PFSK-1 (cell line): ENCODE measurements around the gene DDX54.

ENCODE experiments used
- FOXP2 ChIP-seq: optimal IDR thresholded peaks from 2 replicates; pipeline ENCODE3; 2011; ENCODE audit warnings: borderline replicate concordance, control low read depth, inconsistent platforms; ENCODE audit not compliant: insufficient read depth; ENCODE audit errors: extremely low read length, extremely low read depth
- POLR2AphosphoS5 ChIP-seq: IDR thresholded peaks from 2 replicates; pipeline ENCODE4 v1.6.1; 2012; ENCODE audit warnings: low read depth, mild to moderate bottlenecking, control low read depth, low read length, moderate library complexity
- REST ChIP-seq, 2 experiments: IDR thresholded peaks; 2 replicates each; pipeline versions ENCODE4 v1.6.1 to v1.8.0; 2011 to 2012; ENCODE audit warnings: low read depth in 2 of 2, low read length in 2 of 2, control low read depth in 1 of 2, inconsistent platforms in 1 of 2, mild to moderate bottlenecking in 1 of 2, moderate library complexity in 1 of 2; ENCODE audit not compliant: insufficient read depth in 1 of 2
- SIN3A ChIP-seq: IDR thresholded peaks from 2 replicates; pipeline ENCODE4 v1.6.1; 2012; ENCODE audit warnings: mild to moderate bottlenecking, low read length, moderate library complexity, borderline replicate concordance; ENCODE audit not compliant: insufficient read depth
- TAF1 ChIP-seq: IDR thresholded peaks from 2 replicates; pipeline ENCODE4 v1.6.1; 2012; ENCODE audit warnings: low read length, control low read depth, borderline replicate concordance; ENCODE audit not compliant: insufficient read depth

DNA sequence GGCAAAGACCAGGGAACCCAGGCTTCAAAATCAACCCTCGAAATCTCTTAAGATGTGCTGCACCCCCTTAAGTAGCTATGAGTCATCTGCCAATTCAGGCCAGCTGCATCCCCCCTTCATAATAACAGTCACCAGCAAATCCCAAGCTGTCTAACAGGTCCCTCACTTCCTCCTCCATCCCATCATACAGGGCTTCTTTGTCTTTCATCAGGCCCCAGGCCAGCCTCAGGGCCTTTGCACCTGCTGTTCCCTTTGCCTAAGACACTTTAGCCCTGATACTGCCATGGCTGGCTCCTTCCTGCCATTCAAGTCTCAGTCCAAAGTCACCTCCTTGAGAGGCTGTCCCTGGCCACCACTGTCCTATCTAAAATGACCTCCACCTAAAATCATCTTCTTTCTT, 53.7 kb downstream of the DDX54 start:
- TF ChIP-seq POLR2AphosphoS5 (no peak), REST (IDR thresholded peaks at IDR 0.05; ENCODE audit: insufficient read depth in 1 of 2, low read depth in 2 of 2, low read length in 2 of 2) (no peak), TAF1 (no peak), SIN3A (no peak), FOXP2 (no peak)
